IPS-18a (cell line): Measurements from ENCODE around the gene SCYL2.

ENCODE experiments used
- H3K27ac ChIP-seq: one replicate; pipeline ENCODE4 v1.5.1; 2013; ENCODE audit warnings: low read length
- H3K27me3 ChIP-seq: one replicate; pipeline ENCODE4 v1.6.1; 2013; ENCODE audit warnings: mild to moderate bottlenecking, low read length; ENCODE audit not compliant: control insufficient read depth, insufficient read depth
- H3K36me3 ChIP-seq: one replicate; pipeline ENCODE4 v1.6.1; 2013; ENCODE audit warnings: low read depth, low read length; ENCODE audit not compliant: control insufficient read depth
- H3K4me1 ChIP-seq: one replicate; pipeline ENCODE4 v1.6.1; 2013; ENCODE audit warnings: low read depth, low read length; ENCODE audit not compliant: control insufficient read depth
- H3K4me3 ChIP-seq: one replicate; pipeline ENCODE4 v1.5.1; 2013; ENCODE audit warnings: low read length
- H3K9ac ChIP-seq: one replicate; pipeline ENCODE4 v1.6.1; 2013; ENCODE audit warnings: mild to moderate bottlenecking, low read length, moderate library complexity
- H3K9me3 ChIP-seq: one replicate; pipeline ENCODE4 v1.6.1; 2013; ENCODE audit warnings: low read depth, low read length; ENCODE audit not compliant: control insufficient read depth

The SCYL2 gene

DNA sequence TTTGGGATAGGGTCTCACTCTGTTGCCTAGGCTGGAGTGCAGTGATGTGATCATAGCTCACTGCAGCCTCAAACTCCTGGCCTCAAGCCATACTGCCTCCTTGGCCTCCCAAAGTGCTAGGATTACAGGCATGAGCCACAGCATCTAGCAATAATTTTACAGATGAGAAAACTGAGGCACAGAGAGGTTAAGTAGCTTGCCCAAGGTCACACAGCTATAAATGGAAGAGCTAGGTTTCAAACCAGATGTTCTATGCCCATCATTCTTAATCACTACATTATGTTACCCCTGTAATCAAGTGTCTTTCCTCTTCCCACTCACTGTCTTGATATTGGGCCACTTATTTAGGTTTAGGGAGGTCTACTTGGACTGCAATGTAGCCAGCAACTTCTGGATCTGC, 93.5 kb downstream of the SCYL2 start:
- Histone ChIP-seq H3K9me3 (no peaks in the 10 kb centered on the region), H3K9ac (no peak overlapping the region), H3K4me1 (peaks cover 13% of the 10 kb centered on the region), H3K27ac (no peak overlapping the region), H3K27me3 (no peaks in the 10 kb centered on the region), H3K4me3 (no peak overlapping the region), H3K36me3 (no peaks in the 10 kb centered on the region)

GRCh38 chr12:100364324-100364723, 97.3 kb downstream of the SCYL2 start:
- no peak overlapping the region for H3K9ac ChIP-seq
- H3K4me1 ChIP-seq, result no peaks in the 10 kb centered on the region
- peaks cover under 1% of the 10 kb centered on the region for H3K9me3 ChIP-seq
- no peak overlapping the region for H3K27ac ChIP-seq
- no peak overlapping the region for H3K4me3 ChIP-seq
- no peaks in the 10 kb centered on the region for H3K27me3 ChIP-seq
- no peaks in the 10 kb centered on the region for H3K36me3 ChIP-seq

DNA sequence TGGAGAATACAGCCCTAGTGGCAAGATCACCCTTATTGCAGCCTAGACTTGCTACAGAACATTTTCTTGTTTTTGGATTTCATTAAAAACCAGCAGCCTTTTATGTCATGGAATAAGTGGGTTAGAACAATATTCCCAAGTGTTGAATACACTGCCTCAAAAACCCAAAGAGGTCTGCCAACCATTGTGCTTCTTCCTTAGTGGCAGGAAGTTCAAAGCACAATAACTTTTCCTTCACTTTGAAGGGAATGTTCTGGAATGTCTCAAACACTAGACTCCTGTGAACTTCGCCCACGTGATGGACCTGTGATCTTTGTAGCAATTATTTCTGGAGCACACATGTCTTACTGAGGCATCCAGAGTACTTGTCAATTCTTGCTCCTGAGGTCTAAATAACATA, 98.4 kb downstream of the SCYL2 start:
- no peak overlapping the region for H3K27ac ChIP-seq
- H3K9me3 ChIP-seq, result peaks cover 6% of the 10 kb centered on the region
- no peak overlapping the region for H3K4me3 ChIP-seq
- no peaks in the 10 kb centered on the region for H3K27me3 ChIP-seq
- H3K4me1 ChIP-seq, result no peaks in the 10 kb centered on the region
- H3K36me3 ChIP-seq, result no peaks in the 10 kb centered on the region
- H3K9ac ChIP-seq, result no peak overlapping the region

DNA sequence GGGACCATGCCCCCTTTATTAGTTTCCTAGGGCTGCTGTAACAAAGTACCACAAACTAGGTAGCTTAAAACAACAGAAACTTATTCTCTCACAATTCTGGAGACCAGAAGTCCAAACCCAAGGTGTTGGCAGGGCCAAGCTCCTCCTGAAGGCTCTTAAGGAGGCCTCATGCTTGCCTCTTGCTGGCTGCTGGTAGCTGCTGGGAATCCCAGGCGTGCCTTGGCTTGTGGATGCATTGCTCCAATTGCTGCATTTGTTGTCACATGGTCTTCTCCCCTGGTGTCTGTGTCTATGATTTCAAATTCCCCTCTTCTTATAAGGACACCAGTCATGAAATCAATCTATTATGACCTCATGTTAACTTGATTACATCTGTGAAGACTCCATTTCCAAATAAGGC, 101.1 kb downstream of the SCYL2 start:
- Histone ChIP-seq H3K4me3 (no peak overlapping the region), H3K9ac (no peak overlapping the region), H3K9me3 (peaks cover 6% of the 10 kb centered on the region), H3K27me3 (no peaks in the 10 kb centered on the region), H3K27ac (no peak overlapping the region), H3K4me1 (peaks cover 21% of the 10 kb centered on the region), H3K36me3 (no peaks in the 10 kb centered on the region)

DNA sequence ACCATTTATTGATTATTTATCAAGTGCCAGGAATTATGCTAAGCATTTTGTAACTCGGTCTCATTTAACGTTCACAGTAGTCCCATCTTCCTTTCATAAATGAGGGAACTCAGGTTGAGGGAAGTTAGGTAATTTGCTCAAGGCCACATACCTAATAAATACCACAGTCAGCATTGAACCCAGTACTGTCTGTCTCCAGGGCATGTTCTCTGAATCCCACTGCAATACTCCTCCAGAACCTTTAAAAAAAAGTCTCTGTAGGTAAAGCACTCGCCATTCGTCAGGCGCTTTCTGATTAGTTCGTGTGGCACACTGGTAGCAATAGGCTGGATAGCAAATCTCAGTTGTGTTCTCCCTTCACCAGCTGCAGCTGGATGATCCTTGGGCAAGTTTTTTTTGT, 104.2 kb downstream of the SCYL2 start:
- H3K4me1 ChIP-seq, result peaks cover 33% of the 10 kb centered on the region
- H3K4me3 ChIP-seq, result no peak overlapping the region

GRCh38 chr12:100372853-100373640, 106.1 kb downstream of the SCYL2 start:
- peaks cover 6% of the 10 kb centered on the region for H3K9me3 ChIP-seq
- no peaks in the 10 kb centered on the region for H3K36me3 ChIP-seq
- peaks cover 33% of the 10 kb centered on the region for H3K4me1 ChIP-seq
- no peaks in the 10 kb centered on the region for H3K27me3 ChIP-seq
- no peak overlapping the region for H3K27ac ChIP-seq
- H3K9ac ChIP-seq, result no peak overlapping the region
- H3K4me3 ChIP-seq, result peak overlapping the region; percentile 29

More for the DNA sequence above, 104.2 kb downstream of the SCYL2 start:
- Histone ChIP-seq H3K9ac (no peak overlapping the region), H3K9me3 (peaks cover 6% of the 10 kb centered on the region), H3K36me3 (no peaks in the 10 kb centered on the region), H3K27ac (no peak overlapping the region), H3K27me3 (no peaks in the 10 kb centered on the region)

- no peaks in the 10 kb centered on the region for H3K27me3 ChIP-seq
- no peak overlapping the region for H3K9ac ChIP-seq
- no peaks in the 10 kb centered on the region for H3K9me3 ChIP-seq
- no peak overlapping the region for H3K4me3 ChIP-seq
- no peaks in the 10 kb centered on the region for H3K36me3 ChIP-seq
- no peak overlapping the region for H3K27ac ChIP-seq
- peaks cover 33% of the 10 kb centered on the region for H3K4me1 ChIP-seq
Measured at GRCh38 chr12:100375038-100375735, 108.2 kb downstream of the SCYL2 start.

DNA sequence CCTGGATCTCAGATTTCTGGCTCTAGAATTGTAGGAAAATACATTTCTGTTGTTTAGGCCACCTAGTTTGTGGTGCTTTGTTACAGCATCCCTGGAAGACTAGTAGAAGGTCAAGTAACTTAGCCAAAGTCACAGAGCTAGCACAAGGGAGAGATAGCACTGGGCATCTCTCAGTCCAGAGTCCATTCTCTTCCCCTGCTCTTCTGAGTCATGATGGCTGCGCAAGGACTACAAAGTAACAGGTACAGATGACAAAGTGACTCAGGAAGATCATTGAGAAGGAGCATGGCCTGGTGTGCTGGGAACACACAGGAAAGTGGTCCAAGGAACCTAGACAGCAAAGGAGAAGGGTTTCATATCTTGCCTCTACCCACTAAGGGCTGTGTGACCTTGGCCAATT, 109.2 kb downstream of the SCYL2 start:
- Histone ChIP-seq H3K9ac (no peak overlapping the region), H3K27me3 (no peaks in the 10 kb centered on the region), H3K4me1 (peaks cover 27% of the 10 kb centered on the region), H3K27ac (no peak overlapping the region), H3K9me3 (no peaks in the 10 kb centered on the region), H3K4me3 (no peak overlapping the region), H3K36me3 (no peaks in the 10 kb centered on the region)

DNA sequence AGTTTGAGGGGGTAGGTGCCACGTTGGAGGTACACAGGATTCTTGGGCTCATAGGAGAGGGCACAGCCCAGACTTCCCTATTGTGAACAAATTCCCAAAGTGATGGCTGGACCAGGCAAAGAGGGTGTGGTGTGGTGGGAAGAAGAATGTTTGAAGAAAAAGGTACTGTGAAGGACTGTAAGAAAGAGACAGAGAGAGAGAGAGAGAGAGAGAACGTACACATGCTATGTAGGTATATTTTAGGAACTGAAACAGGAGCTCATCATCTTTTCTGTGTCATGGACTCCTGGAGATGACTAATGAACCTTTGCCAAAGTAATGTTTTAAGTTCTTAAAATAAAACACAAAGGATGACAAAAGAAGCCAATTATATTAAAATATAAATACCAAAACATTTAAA, 114.4 kb downstream of the SCYL2 start:
- no peaks in the 10 kb centered on the region for H3K9me3 ChIP-seq
- H3K9ac ChIP-seq, result no peak overlapping the region
- H3K27ac ChIP-seq, result no peak overlapping the region
- H3K4me3 ChIP-seq, result no peak overlapping the region
- no peaks in the 10 kb centered on the region for H3K36me3 ChIP-seq
- H3K27me3 ChIP-seq, result no peaks in the 10 kb centered on the region
- H3K4me1 ChIP-seq, result no peaks in the 10 kb centered on the region

DNA sequence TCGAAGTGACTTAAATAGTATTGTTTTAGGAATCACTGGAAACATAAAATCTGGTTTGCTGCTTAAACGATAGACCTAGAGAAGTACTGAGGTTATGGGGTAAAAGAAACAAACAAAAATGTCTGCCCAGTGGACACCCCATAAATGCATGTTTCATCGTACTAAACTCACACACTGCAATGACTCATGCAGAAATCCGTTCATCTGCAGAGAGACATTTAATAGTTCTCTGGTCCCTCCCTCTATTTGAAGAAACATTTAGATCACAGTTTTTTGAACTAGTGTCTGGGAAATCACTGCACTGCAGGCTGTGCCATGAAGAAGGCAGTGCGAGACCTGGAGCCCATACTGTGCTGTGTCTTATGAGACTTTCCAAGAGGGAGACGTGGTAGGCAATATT, 115.4 kb downstream of the SCYL2 start:
- no peaks in the 10 kb centered on the region for H3K9me3 ChIP-seq
- H3K9ac ChIP-seq, result no peak overlapping the region
- no peaks in the 10 kb centered on the region for H3K36me3 ChIP-seq
- H3K4me1 ChIP-seq, result no peaks in the 10 kb centered on the region
- no peak overlapping the region for H3K4me3 ChIP-seq
- no peak overlapping the region for H3K27ac ChIP-seq
- H3K27me3 ChIP-seq, result no peaks in the 10 kb centered on the region

DNA sequence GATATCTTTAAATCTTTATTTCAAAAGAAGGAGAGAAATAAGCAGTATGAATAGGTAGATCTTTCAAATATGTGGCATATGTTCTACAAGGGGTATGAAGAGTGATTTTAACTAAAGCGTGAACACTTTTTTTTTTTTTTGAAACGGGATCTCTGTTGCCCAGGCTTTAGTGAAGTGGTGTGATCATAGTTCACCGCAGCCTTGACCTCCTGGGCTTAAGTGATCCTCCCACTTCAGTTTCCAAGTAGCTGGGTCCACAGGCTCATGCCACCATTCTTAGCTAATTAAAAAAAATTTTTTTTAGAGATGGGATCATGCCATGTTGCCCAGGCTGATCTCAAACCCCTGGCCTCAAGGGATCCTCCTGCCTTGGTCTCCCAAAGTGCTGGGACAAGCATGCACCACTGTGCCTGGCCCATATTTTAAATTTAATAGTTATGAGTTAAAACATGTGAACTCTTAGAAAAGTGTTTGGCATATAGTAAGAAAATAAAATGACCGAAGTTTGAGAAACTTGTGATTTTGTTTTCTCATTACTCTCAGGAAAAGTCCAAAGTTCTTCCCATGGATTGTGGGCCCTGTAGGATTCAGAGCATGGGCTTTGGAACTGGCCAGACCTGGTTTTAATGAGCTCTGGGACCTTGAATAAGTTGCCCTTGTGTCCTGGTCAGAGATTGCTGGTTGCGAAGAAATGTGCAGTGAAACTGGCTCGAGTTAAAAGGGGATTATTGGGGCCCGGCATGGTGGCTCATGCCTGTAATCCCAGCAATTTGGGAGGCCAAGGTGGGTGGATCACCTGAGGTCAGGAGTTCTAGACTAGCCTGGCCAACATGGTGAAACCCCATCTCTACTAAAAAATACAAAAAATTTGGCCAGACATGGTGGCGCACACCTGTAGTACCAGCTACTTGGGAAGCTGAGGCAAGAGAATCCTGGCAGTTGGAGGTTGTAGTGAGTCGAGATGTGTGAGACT, 116.9 kb downstream of the SCYL2 start:
- Histone ChIP-seq H3K36me3 (no peaks in the 10 kb centered on the region), H3K9ac (no peak overlapping the region), H3K4me1 (no peaks in the 10 kb centered on the region), H3K4me3 (no peak overlapping the region), H3K9me3 (no peaks in the 10 kb centered on the region), H3K27me3 (no peaks in the 10 kb centered on the region), H3K27ac (no peak overlapping the region)
